GM23338 (cell line): Measurements from ENCODE around the gene BLOC1S5. TPM values are rescaled to one million over a fixed set of nuclear protein-coding genes. Genes with fewer than 3 reads are reported as not detected.
A peak's percentile ranks its signal among the peaks of the same experiment; 100 is the strongest.

Source experiments
- ATAC-seq: fragments of 200-7000 bp; cut with Tn5 transposase; 3 replicates; pipeline ENCODE4 v1.9.1; 2020
- DNase-seq: peaks from one replicate; pipeline ENCODE4 v3.0.0-alpha.2; 2015; ENCODE audit warnings: low spot score
- H2AFZ ChIP-seq: fragments of 200-600 bp; sonication (generic); 2 replicates; pipeline ENCODE4 v1.8.0; 2016; ENCODE audit warnings: antibody characterized with exemption, mild to moderate bottlenecking, moderate library complexity
- H3F3A ChIP-seq: fragments of 200-600 bp; sonication (generic); replicated peaks from 2 replicates; pipeline ENCODE4 v1.8.0; 2017; ENCODE audit warnings: antibody characterized with exemption, mixed run types, low read depth
- H3K27ac ChIP-seq: fragments of 200-600 bp; sonication (generic); 2 replicates; pipeline ENCODE4 v1.6.1; 2016; ENCODE audit warnings: low read depth
- H3K27me3 ChIP-seq: fragments of 200-600 bp; sonication (generic); 2 replicates; pipeline ENCODE4 v1.8.0; 2016; ENCODE audit warnings: mild to moderate bottlenecking, mixed run types, moderate library complexity; ENCODE audit not compliant: insufficient read depth
- H3K36me3 ChIP-seq: fragments of 200-600 bp; sonication (generic); 2 replicates; pipeline ENCODE4 v1.8.0; 2016; ENCODE audit warnings: mild to moderate bottlenecking; ENCODE audit not compliant: insufficient read depth
- H3K4me1 ChIP-seq: fragments of 200-600 bp; sonication (generic); 2 replicates; pipeline ENCODE4 v1.8.0; 2016; ENCODE audit warnings: mild to moderate bottlenecking, moderate library complexity; ENCODE audit not compliant: insufficient read depth
- H3K4me2 ChIP-seq: fragments of 200-600 bp; sonication (generic); 2 replicates; pipeline ENCODE4 v1.7.1; 2017; ENCODE audit warnings: mixed run types
- H3K4me3 ChIP-seq: fragments of 200-600 bp; sonication (generic); 2 replicates; pipeline ENCODE4 v1.6.1; 2016; ENCODE audit warnings: mixed run types
- H3K79me2 ChIP-seq: fragments of 200-600 bp; sonication (generic); replicated peaks from 2 replicates; pipeline ENCODE4 v1.8.0; 2017; ENCODE audit warnings: mild to moderate bottlenecking; ENCODE audit not compliant: insufficient read depth
- H3K9me2 ChIP-seq: fragments of 200-600 bp; sonication (generic); 2 replicates; pipeline ENCODE4 v1.8.0; 2017; ENCODE audit not compliant: insufficient read depth
- H4K20me1 ChIP-seq: fragments of 200-600 bp; sonication (generic); replicated peaks from 2 replicates; pipeline ENCODE4 v1.8.0; 2017; ENCODE audit warnings: mild to moderate bottlenecking; ENCODE audit not compliant: insufficient read depth
- H3K27ac Mint-ChIP-seq: 2 replicates; pipeline ENCODE4 v1.8.0; 2020; ENCODE audit warnings: inconsistent platforms, mild to moderate bottlenecking, moderate library complexity, mixed read lengths
- H3K27me3 Mint-ChIP-seq: 3 replicates; pipeline ENCODE4 v1.8.0; 2022; ENCODE audit warnings: low read depth, mild to moderate bottlenecking, moderate library complexity, mixed read lengths, inconsistent platforms; ENCODE audit not compliant: insufficient read depth, poor library complexity
- H3K36me3 Mint-ChIP-seq: 3 replicates; pipeline ENCODE4 v1.8.0; 2021; ENCODE audit warnings: low read depth, mild to moderate bottlenecking, inconsistent platforms, moderate library complexity, mixed read lengths
- H3K4me1 Mint-ChIP-seq: 3 replicates; pipeline ENCODE4 v1.8.0; 2020; ENCODE audit warnings: mild to moderate bottlenecking, inconsistent platforms, mixed read lengths
- H3K4me3 Mint-ChIP-seq: 3 replicates; pipeline ENCODE4 v1.8.0; 2021; ENCODE audit warnings: moderate library complexity, mild to moderate bottlenecking, inconsistent platforms, mixed read lengths
- H3K9me3 Mint-ChIP-seq: 3 replicates; pipeline ENCODE4 v1.8.0; 2020; ENCODE audit warnings: moderate library complexity, mild to moderate bottlenecking, inconsistent platforms, mixed read lengths
- CREB1 ChIP-seq: fragments of 250-450 bp; sonication (Bioruptor Pico); IDR thresholded peaks from 2 replicates; pipeline ENCODE4 v1.5.0; 2020; ENCODE audit warnings: low read depth, mild to moderate bottlenecking, moderate library complexity
- CTCF ChIP-seq, 2 experiments: fragments of 200-600 bp in 1 of 2; sonication (generic) in 1 of 2; conservative IDR thresholded peaks; 2 replicates each; pipeline versions ENCODE4 v1.5.1 to v1.6.1; 2016 to 2017; ENCODE audit warnings: antibody characterized with exemption in 2 of 2, low read depth in 2 of 2, mild to moderate bottlenecking in 2 of 2, moderate library complexity in 1 of 2
- ETS1 ChIP-seq: IDR thresholded peaks from 2 replicates; pipeline ENCODE4 v1.6.1; 2016; ENCODE audit warnings: antibody characterized with exemption
- EZH2phosphoT487 ChIP-seq: fragments of 200-600 bp; sonication (generic); IDR thresholded peaks from one replicate; pipeline ENCODE4 v1.8.1; 2018; ENCODE audit warnings: antibody characterized with exemption; ENCODE audit not compliant: unreplicated experiment
- JUNB ChIP-seq: IDR thresholded peaks from one replicate; pipeline ENCODE4 v1.6.1; 2016; ENCODE audit warnings: antibody characterized with exemption; ENCODE audit not compliant: unreplicated experiment
- NANOG ChIP-seq: IDR thresholded peaks from 2 replicates; pipeline ENCODE4 v1.6.1; 2016; ENCODE audit warnings: antibody characterized with exemption, borderline replicate concordance
- POLR2AphosphoS5 ChIP-seq: IDR thresholded peaks from 2 replicates; pipeline ENCODE4 v1.6.1; 2016; ENCODE audit warnings: antibody characterized with exemption, low read depth
- STAT1 ChIP-seq: IDR thresholded peaks from one replicate; pipeline ENCODE4 v1.6.1; 2016; ENCODE audit warnings: antibody characterized with exemption; ENCODE audit not compliant: unreplicated experiment
- ZNF331 ChIP-seq: fragments of 250-450 bp; sonication (Bioruptor Pico); IDR thresholded peaks from 2 replicates; pipeline ENCODE4 v1.5.0; 2020; ENCODE audit warnings: low read depth, mild to moderate bottlenecking, moderate library complexity
- ZNF462 ChIP-seq: fragments of 250-450 bp; sonication (Bioruptor Pico); IDR thresholded peaks from 2 replicates; pipeline ENCODE4 v1.5.0; 2020; ENCODE audit warnings: mild to moderate bottlenecking, moderate library complexity
- polyA plus RNA-seq: library from polyadenylated mRNA; unstranded; fragments of >200 nt; fragmentation: Nextera tagmentation; extraction: Ambion mirVana; gene quantifications from 2 replicates; pipeline ENCODE4 v1.2.1, GENCODE V29; 2016
- total RNA-seq: library from RNA; depleted of rRNA; stranded (reverse); fragments of >200 nt; shearing (Covaris generic); gene quantifications from 2 replicates; pipeline ENCODE4 v1.2.3, GENCODE V29; 2014

Gene BLOC1S5
- total and polyA plus RNA-seq, 2 experiments from 2014 or later = 14.9 to 16.6 TPM

- Histone ChIP-seq H3K27me3 (no peaks in the 10 kb centered on the region), H3K4me1 (peaks cover 6% of the 10 kb centered on the region), H4K20me1 (peaks cover 10% of the 10 kb centered on the region; the same call in 1 of the 2 replicates), H3K4me2 (peak within 1 kb of the TSS; percentile 87), H3K9me2 (no peaks in the 10 kb centered on the region; the same call in 1 of the 2 replicates), H3K36me3 (peaks cover under 1% of the 10 kb centered on the region; the same call in 1 of the 2 replicates), H3F3A (no peaks in the 10 kb centered on the region), H2AFZ (0 out of 2 replicates have a peak within 1 kb of the TSS, but pooled peaks have one; percentile 2), H3K27ac (peak within 1 kb of the TSS; percentile 57), H3K79me2 (peaks cover 48% of the 10 kb centered on the region), H3K4me3 (peak within 1 kb of the TSS; percentile 81)
- Mint-ChIP-seq H3K27me3 (peaks cover 5% of the 10 kb centered on the region), H3K9me3 (no peaks in the 10 kb centered on the region), H3K36me3 (peaks cover 21% of the 10 kb centered on the region; the same call in 2 of the 3 replicates), H3K4me3 (peak within 1 kb of the TSS; percentile 98), H3K27ac (peak within 1 kb of the TSS; percentile 98), H3K4me1 (peaks cover 14% of the 10 kb centered on the region)
- ATAC-seq (peak; percentile 96), DNase-seq (peak; percentile 98)
- TF ChIP-seq ETS1 (no peak), JUNB (no peak), POLR2AphosphoS5 (peak; percentile 87), CREB1 (peak; percentile 54), STAT1 (no peak)
These were observed 38.2 kb upstream of the BLOC1S5 start, which contains the start of gene EEF1E1 for GRCh38 chr6:8102122-8102958. Gene EEF1E1, minus strand, starts transcription at chr6:8102548. Its CDS starts 27 bp downstream, at chr6:8102521.

- H3K9me3 Mint-ChIP-seq = no peaks in the 10 kb centered on the region
- Histone ChIP-seq H3F3A (no peaks in the 10 kb centered on the region), H3K4me3 (peak overlapping the region; percentile 41), H3K9me2 (no peaks in the 10 kb centered on the region), H3K4me1 (peaks cover 6% of the 10 kb centered on the region), H3K4me2 (peak overlapping the region; percentile 69), H3K36me3 (peaks cover 21% of the 10 kb centered on the region), H4K20me1 (peaks cover 18% of the 10 kb centered on the region; the same call in 1 of the 2 replicates), H3K27ac (0 out of 2 replicates have a peak overlapping the region, but pooled peaks have one; percentile 11), H2AFZ (no peak overlapping the region), H3K79me2 (peaks cover 68% of the 10 kb centered on the region), H3K27me3 (no peaks in the 10 kb centered on the region)
- peaks cover 5% of the 10 kb centered on the region for H3K27me3 Mint-ChIP-seq
- no peak for DNase-seq
- H3K27ac Mint-ChIP-seq = peak overlapping the region; percentile 86
- peaks cover 14% of the 10 kb centered on the region for H3K4me1 Mint-ChIP-seq
- ATAC-seq = no peak
- H3K36me3 Mint-ChIP-seq = peaks cover 40% of the 10 kb centered on the region; the same call in 2 of the 3 replicates
- H3K4me3 Mint-ChIP-seq = peak overlapping the region; percentile 60
- TF ChIP-seq EZH2phosphoT487 (no peak), CTCF (conservative IDR thresholded peaks at IDR 0.05; ENCODE audit: low read depth in 2 of 2) (no peak), CREB1 (no peak), POLR2AphosphoS5 (no peak), ZNF331 (CRISPR knock-in tag) (no peak), NANOG (no peak), ZNF462 (CRISPR knock-in tag) (no peak)
These were observed 36.1 kb upstream of the BLOC1S5 start for GRCh38 chr6:8100159-8100854.
